ENCODE results near the gene SCAF11.

SCAF11 gene

DNA sequence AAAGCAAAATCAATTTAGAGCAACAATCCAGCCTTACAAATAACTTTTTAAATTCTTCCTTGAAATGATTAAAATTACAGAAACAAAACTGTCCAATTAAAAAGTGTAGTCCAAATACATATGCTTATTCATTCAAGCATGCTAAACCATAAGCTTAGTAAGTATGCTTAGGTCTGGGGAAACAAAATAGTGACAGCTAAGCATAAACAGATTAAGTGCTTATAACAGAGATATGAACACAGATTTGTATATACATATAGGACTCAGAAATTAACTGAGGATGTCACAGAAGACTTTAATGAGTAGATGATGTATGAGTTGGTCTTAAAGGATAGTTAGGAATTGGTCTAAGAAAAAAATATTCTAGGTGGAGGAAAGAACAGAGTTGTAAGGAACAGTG lies 41.8 kb downstream of the SCAF11 start:
- H3K4me3 ChIP-seq (ENCODE audit: control insufficient read depth in 1 of 7, extremely low read depth in 1 of 7, insufficient read depth in 4 of 7, low read depth in 2 of 7, low read length in 6 of 7), result no peak overlapping the region
- no peak overlapping the region for H3K27ac ChIP-seq (ENCODE audit: insufficient read depth in 1 of 2, low read depth in 1 of 2, low read length in 2 of 2, poor library complexity in 1 of 2, severe bottlenecking in 2 of 2)
- no peak for DNase-seq
- H3K36me3 ChIP-seq (ENCODE audit: control insufficient read depth in 4 of 4, insufficient read depth in 4 of 4, low read length in 3 of 4), result peaks cover 27 to 50% (median 37%) of the 10 kb centered on the region in 4 experiments
- ChIA-PET POLR2A (interaction anchor here (0.6 to 0.9 kb wide), 3 partner anchors 9 to 105 kb away, joined by 3 read pairs; no protein-coding TSS in a partner anchor), CTCF (interaction anchor here (0.9 to 1.3 kb wide), 2 partner anchors 11 to 43 kb away, joined by 3 to 5 read pairs; no protein-coding TSS in a partner anchor)
- no peaks in the 10 kb centered on the region for H3K9me3 ChIP-seq (ENCODE audit: control extremely low read depth in 1 of 5, control insufficient read depth in 4 of 5, insufficient read depth in 2 of 5, low read depth in 1 of 5, low read length in 4 of 5)
- H3K4me1 ChIP-seq (ENCODE audit: control extremely low read depth in 1 of 4, control insufficient read depth in 4 of 4, insufficient read depth in 4 of 4, low read length in 3 of 4), result peaks cover 0 to 2% (median 0%) of the 10 kb centered on the region in 4 experiments
- H3K27me3 ChIP-seq (replicated peaks in 2 of 5; ENCODE audit: control insufficient read depth in 4 of 5, insufficient read depth in 5 of 5, low read length in 4 of 5), result no peaks in the 10 kb centered on the region

DNA sequence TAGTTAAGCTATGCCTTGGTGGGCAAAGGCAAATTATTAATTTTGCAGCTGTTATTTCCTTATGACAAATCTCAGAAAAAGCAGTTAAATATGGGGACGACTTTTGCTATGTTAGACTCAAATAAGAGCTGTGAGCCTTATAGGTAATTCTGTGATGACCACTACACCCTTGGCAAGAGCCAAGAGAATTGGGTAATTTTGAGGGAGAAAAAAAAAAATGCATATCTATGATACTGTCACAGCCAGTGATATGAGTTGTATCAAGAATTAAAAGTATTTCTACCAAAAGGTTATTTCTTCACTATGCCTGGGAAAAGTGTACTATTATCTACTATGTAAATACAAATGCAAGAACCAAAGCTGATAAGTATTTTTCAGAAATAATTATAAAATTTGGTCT lies 43.9 kb downstream of the SCAF11 start:
- no peaks in the 10 kb centered on the region for H3K9me3 ChIP-seq (ENCODE audit: control extremely low read depth in 1 of 5, control insufficient read depth in 4 of 5, insufficient read depth in 2 of 5, low read depth in 1 of 5, low read length in 4 of 5)
- H3K27me3 ChIP-seq (replicated peaks in 2 of 5; ENCODE audit: control insufficient read depth in 4 of 5, insufficient read depth in 5 of 5, low read length in 4 of 5), result no peaks in the 10 kb centered on the region
- CTCF ChIA-PET, result interaction anchor here (0.6 to 1.3 kb wide), 2 partner anchors 9 to 21 kb away, joined by 3 to 4 read pairs; no protein-coding TSS in a partner anchor
- H3K4me3 ChIP-seq (ENCODE audit: control insufficient read depth in 1 of 7, extremely low read depth in 1 of 7, insufficient read depth in 4 of 7, low read depth in 2 of 7, low read length in 6 of 7), result no peak overlapping the region
- H3K4me1 ChIP-seq (ENCODE audit: control extremely low read depth in 1 of 4, control insufficient read depth in 4 of 4, insufficient read depth in 4 of 4, low read length in 3 of 4), result peaks cover 0 to 2% (median 0%) of the 10 kb centered on the region in 4 experiments
- WGBS (ENCODE audit: insufficient coverage), result 92% methylated on average over 1 of the region's 1 CpG
- no peak for DNase-seq
- no peak overlapping the region for H3K27ac ChIP-seq (ENCODE audit: insufficient read depth in 1 of 2, low read depth in 1 of 2, low read length in 2 of 2, poor library complexity in 1 of 2, severe bottlenecking in 2 of 2)
- peaks cover 34 to 67% (median 47%) of the 10 kb centered on the region in 4 experiments for H3K36me3 ChIP-seq (ENCODE audit: control insufficient read depth in 4 of 4, insufficient read depth in 4 of 4, low read length in 3 of 4)
- POLR2A ChIA-PET, result no interaction called here

DNA sequence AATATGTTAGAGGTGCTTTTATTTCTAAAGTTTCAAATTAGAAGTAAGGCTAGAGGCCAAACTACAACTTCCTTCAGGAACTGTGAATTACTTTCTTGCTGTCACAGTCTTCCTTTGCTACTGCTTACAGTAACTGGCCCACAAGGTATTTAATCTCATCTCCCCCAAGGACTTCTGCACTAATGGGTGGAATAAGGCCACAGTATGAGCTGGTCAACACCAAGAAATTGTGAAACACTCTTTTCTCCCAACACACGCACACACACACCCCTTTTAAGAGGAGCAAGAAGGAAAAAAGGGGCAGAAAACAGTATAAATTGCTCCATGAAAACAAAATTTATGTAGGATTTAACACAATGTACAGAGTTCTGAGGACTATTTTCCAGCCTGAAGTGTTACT lies 45.6 kb downstream of the SCAF11 start:
- no CpG with 5 or more reads among the region's 1 CpG for WGBS (ENCODE audit: insufficient coverage)
- H3K9me3 ChIP-seq (ENCODE audit: control extremely low read depth in 1 of 5, control insufficient read depth in 4 of 5, insufficient read depth in 2 of 5, low read depth in 1 of 5, low read length in 4 of 5), result no peaks in the 10 kb centered on the region
- H3K4me3 ChIP-seq (ENCODE audit: control insufficient read depth in 1 of 7, extremely low read depth in 1 of 7, insufficient read depth in 4 of 7, low read depth in 2 of 7, low read length in 6 of 7), result no peak overlapping the region
- no peaks in the 10 kb centered on the region for H3K27me3 ChIP-seq (replicated peaks in 2 of 5; ENCODE audit: control insufficient read depth in 4 of 5, insufficient read depth in 5 of 5, low read length in 4 of 5)
- peaks cover 41 to 81% (median 58%) of the 10 kb centered on the region in 4 experiments for H3K36me3 ChIP-seq (ENCODE audit: control insufficient read depth in 4 of 4, insufficient read depth in 4 of 4, low read length in 3 of 4)
- ChIA-PET CTCF (interaction anchor here (1.2 kb wide), 1 partner anchor 18 kb away, joined by 3 read pairs; no protein-coding TSS in a partner anchor), POLR2A (no interaction called here)
- peak overlapping the region in 1 of 2 experiments; percentile 6 for H3K27ac ChIP-seq (ENCODE audit: insufficient read depth in 1 of 2, low read depth in 1 of 2, low read length in 2 of 2, poor library complexity in 1 of 2, severe bottlenecking in 2 of 2)
- H3K4me1 ChIP-seq (ENCODE audit: control extremely low read depth in 1 of 4, control insufficient read depth in 4 of 4, insufficient read depth in 4 of 4, low read length in 3 of 4), result peaks cover 0 to 2% (median 0%) of the 10 kb centered on the region in 4 experiments
- DNase-seq, result no peak

DNA sequence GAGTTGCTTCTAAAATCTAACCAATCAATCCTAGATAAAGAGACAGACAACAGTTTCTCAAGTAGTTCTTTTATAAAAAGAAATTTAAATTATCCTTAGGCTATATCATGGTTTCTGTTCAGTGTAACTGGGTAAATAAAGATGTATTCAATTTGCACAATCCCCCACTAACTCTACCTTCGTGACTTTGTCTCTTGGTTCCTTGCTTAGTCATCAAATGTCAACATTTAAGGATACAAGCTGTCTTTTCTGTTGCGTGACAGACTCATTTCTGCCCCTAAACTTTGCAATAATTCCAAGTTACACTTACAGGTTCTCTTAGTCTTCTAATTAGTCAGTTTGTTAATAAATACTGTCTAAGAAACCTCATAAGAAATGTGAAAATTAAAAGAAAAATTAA lies 50.6 kb downstream of the SCAF11 start:
- DNase-seq, result no peak
- H3K27me3 ChIP-seq (replicated peaks in 2 of 5; ENCODE audit: control insufficient read depth in 4 of 5, insufficient read depth in 5 of 5, low read length in 4 of 5), result no peaks in the 10 kb centered on the region
- no CpG with 5 or more reads among the region's 2 CpGs for WGBS (ENCODE audit: insufficient coverage)
- POLR2A ChIA-PET, result no interaction called here
- H3K27ac ChIP-seq (ENCODE audit: insufficient read depth in 1 of 2, low read depth in 1 of 2, low read length in 2 of 2, poor library complexity in 1 of 2, severe bottlenecking in 2 of 2), result no peak overlapping the region
- CTCF ChIA-PET, result no interaction called here
- H3K4me1 ChIP-seq (ENCODE audit: control extremely low read depth in 1 of 4, control insufficient read depth in 4 of 4, insufficient read depth in 4 of 4, low read length in 3 of 4), result peaks cover 0 to under 1% (median 0%) of the 10 kb centered on the region in 4 experiments
- H3K4me3 ChIP-seq (ENCODE audit: control insufficient read depth in 1 of 7, extremely low read depth in 1 of 7, insufficient read depth in 4 of 7, low read depth in 2 of 7, low read length in 6 of 7), result no peak overlapping the region
- no peaks in the 10 kb centered on the region for H3K9me3 ChIP-seq (ENCODE audit: control extremely low read depth in 1 of 5, control insufficient read depth in 4 of 5, insufficient read depth in 2 of 5, low read depth in 1 of 5, low read length in 4 of 5)
- peaks cover 21 to 57% (median 43%) of the 10 kb centered on the region in 4 experiments for H3K36me3 ChIP-seq (ENCODE audit: control insufficient read depth in 4 of 4, insufficient read depth in 4 of 4, low read length in 3 of 4)

DNA sequence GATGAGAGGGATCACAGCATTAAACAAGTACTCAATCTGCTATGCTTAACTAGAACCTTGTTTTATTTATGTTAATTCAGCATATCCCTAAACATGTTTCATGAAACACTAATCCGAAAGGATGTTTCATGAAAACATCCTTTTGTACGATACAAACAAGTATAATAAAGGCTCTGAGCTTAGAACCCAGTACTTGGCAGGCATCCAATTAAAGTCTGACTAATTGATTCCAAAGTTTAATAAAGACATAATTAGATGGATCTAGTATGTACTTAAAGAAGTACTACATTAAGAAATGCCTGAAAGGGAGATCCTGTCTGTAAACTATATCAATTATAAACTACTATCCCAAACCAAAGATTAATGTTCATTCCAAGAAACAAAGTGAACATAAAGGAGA lies 51.8 kb downstream of the SCAF11 start:
- CTCF ChIA-PET, result interaction anchor here (1.3 kb wide), 1 partner anchor 10 kb away, joined by 3 read pairs; no protein-coding TSS in a partner anchor
- POLR2A ChIA-PET, result no interaction called here
- Histone ChIP-seq H3K4me3 (ENCODE audit: control insufficient read depth in 1 of 7, extremely low read depth in 1 of 7, insufficient read depth in 4 of 7, low read depth in 2 of 7, low read length in 6 of 7) (no peak overlapping the region), H3K27me3 (replicated peaks in 2 of 5; ENCODE audit: control insufficient read depth in 4 of 5, insufficient read depth in 5 of 5, low read length in 4 of 5) (no peaks in the 10 kb centered on the region), H3K27ac (ENCODE audit: insufficient read depth in 1 of 2, low read depth in 1 of 2, low read length in 2 of 2, poor library complexity in 1 of 2, severe bottlenecking in 2 of 2) (no peak overlapping the region), H3K4me1 (ENCODE audit: control extremely low read depth in 1 of 4, control insufficient read depth in 4 of 4, insufficient read depth in 4 of 4, low read length in 3 of 4) (no peaks in the 10 kb centered on the region), H3K9me3 (ENCODE audit: control extremely low read depth in 1 of 5, control insufficient read depth in 4 of 5, insufficient read depth in 2 of 5, low read depth in 1 of 5, low read length in 4 of 5) (no peaks in the 10 kb centered on the region), H3K36me3 (ENCODE audit: control insufficient read depth in 4 of 4, insufficient read depth in 4 of 4, low read length in 3 of 4) (peaks cover 19 to 53% (median 40%) of the 10 kb centered on the region in 4 experiments)
- no peak for DNase-seq
- 100% methylated on average over 2 of the region's 2 CpGs for WGBS (ENCODE audit: insufficient coverage)

DNA sequence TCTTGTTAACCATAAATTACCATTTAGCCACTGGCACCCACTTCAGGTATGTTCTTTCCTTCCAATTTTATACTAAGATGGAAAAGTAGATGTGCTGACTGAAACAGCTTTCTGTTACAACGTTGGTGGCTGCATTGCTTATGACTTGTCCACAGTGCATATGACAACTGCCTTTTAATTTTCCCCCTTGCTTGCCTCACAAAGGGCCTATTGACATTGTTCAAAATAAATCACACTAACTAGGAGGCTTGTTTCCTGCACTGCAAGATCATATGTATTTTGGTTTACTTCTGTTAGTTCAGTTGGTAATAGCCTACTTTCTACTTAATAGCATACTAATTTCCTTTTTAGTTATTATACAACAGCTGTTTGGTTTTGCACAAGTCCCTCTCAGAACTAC lies 55.4 kb downstream of the SCAF11 start:
- CTCF ChIA-PET, result interaction anchor here (0.6 kb wide), 2 partner anchors 26 to 159 kb away, joined by 3 read pairs; no protein-coding TSS in a partner anchor
- no peak overlapping the region for H3K4me3 ChIP-seq (ENCODE audit: control insufficient read depth in 1 of 7, extremely low read depth in 1 of 7, insufficient read depth in 4 of 7, low read depth in 2 of 7, low read length in 6 of 7)
- DNase-seq, result no peak
- WGBS (ENCODE audit: insufficient coverage), result no CpG with 5 or more reads among the region's 1 CpG
- POLR2A ChIA-PET, result no interaction called here
- H3K27me3 ChIP-seq (replicated peaks in 2 of 5; ENCODE audit: control insufficient read depth in 4 of 5, insufficient read depth in 5 of 5, low read length in 4 of 5), result no peaks in the 10 kb centered on the region
- H3K4me1 ChIP-seq (ENCODE audit: control extremely low read depth in 1 of 4, control insufficient read depth in 4 of 4, insufficient read depth in 4 of 4, low read length in 3 of 4), result no peaks in the 10 kb centered on the region
- no peak overlapping the region for H3K27ac ChIP-seq (ENCODE audit: insufficient read depth in 1 of 2, low read depth in 1 of 2, low read length in 2 of 2, poor library complexity in 1 of 2, severe bottlenecking in 2 of 2)
- H3K36me3 ChIP-seq (ENCODE audit: control insufficient read depth in 4 of 4, insufficient read depth in 4 of 4, low read length in 3 of 4), result peaks cover 15 to 50% (median 31%) of the 10 kb centered on the region in 4 experiments
- H3K9me3 ChIP-seq (ENCODE audit: control extremely low read depth in 1 of 5, control insufficient read depth in 4 of 5, insufficient read depth in 2 of 5, low read depth in 1 of 5, low read length in 4 of 5), result no peaks in the 10 kb centered on the region

DNA sequence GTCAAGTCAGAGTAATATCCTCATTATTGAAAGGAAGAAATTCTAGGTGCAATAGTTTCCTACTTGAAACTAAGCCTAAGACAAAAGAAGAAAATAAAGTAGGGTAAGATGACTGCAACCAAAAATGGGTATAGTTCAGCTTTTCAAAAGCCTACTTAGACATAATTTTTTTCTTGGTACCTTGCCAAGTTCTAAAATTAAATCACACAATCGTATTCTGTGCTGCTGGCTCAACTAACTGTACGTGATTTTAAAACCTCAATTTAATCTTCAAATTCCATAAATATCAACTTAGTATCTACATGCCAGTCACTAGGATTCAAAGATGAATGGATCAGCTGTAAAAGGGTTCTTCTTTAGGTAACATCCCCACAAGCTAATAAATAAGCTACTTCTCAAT lies 56.9 kb downstream of the SCAF11 start:
- Histone ChIP-seq H3K9me3 (ENCODE audit: control extremely low read depth in 1 of 5, control insufficient read depth in 4 of 5, insufficient read depth in 2 of 5, low read depth in 1 of 5, low read length in 4 of 5) (no peaks in the 10 kb centered on the region), H3K27me3 (replicated peaks in 2 of 5; ENCODE audit: control insufficient read depth in 4 of 5, insufficient read depth in 5 of 5, low read length in 4 of 5) (no peaks in the 10 kb centered on the region), H3K4me1 (ENCODE audit: control extremely low read depth in 1 of 4, control insufficient read depth in 4 of 4, insufficient read depth in 4 of 4, low read length in 3 of 4) (no peaks in the 10 kb centered on the region), H3K36me3 (ENCODE audit: control insufficient read depth in 4 of 4, insufficient read depth in 4 of 4, low read length in 3 of 4) (peaks cover 15 to 54% (median 33%) of the 10 kb centered on the region in 4 experiments), H3K4me3 (ENCODE audit: control insufficient read depth in 1 of 7, extremely low read depth in 1 of 7, insufficient read depth in 4 of 7, low read depth in 2 of 7, low read length in 6 of 7) (no peak overlapping the region), H3K27ac (ENCODE audit: insufficient read depth in 1 of 2, low read depth in 1 of 2, low read length in 2 of 2, poor library complexity in 1 of 2, severe bottlenecking in 2 of 2) (no peak overlapping the region)
- WGBS (ENCODE audit: insufficient coverage), result 50% methylated on average over 1 of the region's 2 CpGs
- DNase-seq, result no peak
- ChIA-PET CTCF (interaction anchor here (1.2 to 1.3 kb wide), 2 partner anchors 15 to 138 kb away, joined by 3 read pairs; no protein-coding TSS in a partner anchor), POLR2A (interaction anchor here (0.6 kb wide), 1 partner anchor 14 kb away, joined by 3 read pairs; no protein-coding TSS in a partner anchor)

Data from common myeloid progenitor, CD34-positive (primary cell).